ENCODE results near the gene PSMC3.

DNA sequence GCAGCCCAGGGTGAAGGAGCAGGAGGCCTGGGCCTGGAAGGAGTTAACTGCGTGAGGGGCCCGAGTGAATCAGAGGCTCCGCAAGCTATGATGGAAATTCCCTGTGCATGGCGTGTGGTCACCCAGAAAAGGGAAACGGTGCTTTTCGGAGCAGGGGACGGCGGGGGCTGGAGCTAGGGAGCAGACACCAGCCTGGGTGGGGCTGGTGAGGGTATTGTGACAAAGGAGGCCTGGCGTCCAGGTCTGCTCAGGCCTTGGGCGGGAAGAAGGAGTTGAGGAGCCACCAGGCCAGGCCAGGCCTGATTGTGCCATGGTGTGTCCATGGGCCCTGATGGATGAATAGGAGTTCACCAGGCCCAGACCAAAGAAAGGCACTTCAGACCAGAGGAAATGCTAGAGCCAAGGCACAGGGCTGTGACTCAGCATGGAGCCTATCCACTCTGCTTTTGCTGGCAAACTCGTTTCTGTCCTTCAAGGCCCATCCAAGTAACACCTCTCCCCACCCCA lies 35.1 kb downstream of the PSMC3 start:
- TF ChIP-seq, protein P1, sequence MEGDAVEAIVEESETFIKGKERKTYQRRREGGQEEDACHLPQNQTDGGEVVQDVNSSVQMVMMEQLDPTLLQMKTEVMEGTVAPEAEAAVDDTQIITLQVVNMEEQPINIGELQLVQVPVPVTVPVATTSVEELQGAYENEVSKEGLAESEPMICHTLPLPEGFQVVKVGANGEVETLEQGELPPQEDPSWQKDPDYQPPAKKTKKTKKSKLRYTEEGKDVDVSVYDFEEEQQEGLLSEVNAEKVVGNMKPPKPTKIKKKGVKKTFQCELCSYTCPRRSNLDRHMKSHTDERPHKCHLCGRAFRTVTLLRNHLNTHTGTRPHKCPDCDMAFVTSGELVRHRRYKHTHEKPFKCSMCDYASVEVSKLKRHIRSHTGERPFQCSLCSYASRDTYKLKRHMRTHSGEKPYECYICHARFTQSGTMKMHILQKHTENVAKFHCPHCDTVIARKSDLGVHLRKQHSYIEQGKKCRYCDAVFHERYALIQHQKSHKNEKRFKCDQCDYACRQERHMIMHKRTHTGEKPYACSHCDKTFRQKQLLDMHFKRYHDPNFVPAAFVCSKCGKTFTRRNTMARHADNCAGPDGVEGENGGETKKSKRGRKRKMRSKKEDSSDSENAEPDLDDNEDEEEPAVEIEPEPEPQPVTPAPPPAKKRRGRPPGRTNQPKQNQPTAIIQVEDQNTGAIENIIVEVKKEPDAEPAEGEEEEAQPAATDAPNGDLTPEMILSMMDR (IDR thresholded peaks at IDR 0.05): no peak
- TF ChIP-seq POLR2AphosphoS5 (IDR thresholded peaks at IDR 0.05): no peak

Measured in stomach (tissue), 4 donors.